GM18951 (cell line): ENCODE data around the gene PKD1L1.

Source experiments
- POLR2A ChIP-seq: IDR thresholded peaks from 4 replicates; pipeline ENCODE4 v1.6.1; 2011; ENCODE audit warnings: mild to moderate bottlenecking; ENCODE audit not compliant: insufficient read length, insufficient read depth; ENCODE audit errors: extremely low read depth
- in situ Hi-C: fragments of 300-500 bp; cut with MboI; formaldehyde crosslinking; loops from one replicate; pipeline ENCODE4 v1.12.0; 2022; ENCODE audit warnings: low sequenced_read_pairs, mixed read lengths, inconsistent platforms; ENCODE audit not compliant: unreplicated experiment

The PKD1L1 gene

DNA sequence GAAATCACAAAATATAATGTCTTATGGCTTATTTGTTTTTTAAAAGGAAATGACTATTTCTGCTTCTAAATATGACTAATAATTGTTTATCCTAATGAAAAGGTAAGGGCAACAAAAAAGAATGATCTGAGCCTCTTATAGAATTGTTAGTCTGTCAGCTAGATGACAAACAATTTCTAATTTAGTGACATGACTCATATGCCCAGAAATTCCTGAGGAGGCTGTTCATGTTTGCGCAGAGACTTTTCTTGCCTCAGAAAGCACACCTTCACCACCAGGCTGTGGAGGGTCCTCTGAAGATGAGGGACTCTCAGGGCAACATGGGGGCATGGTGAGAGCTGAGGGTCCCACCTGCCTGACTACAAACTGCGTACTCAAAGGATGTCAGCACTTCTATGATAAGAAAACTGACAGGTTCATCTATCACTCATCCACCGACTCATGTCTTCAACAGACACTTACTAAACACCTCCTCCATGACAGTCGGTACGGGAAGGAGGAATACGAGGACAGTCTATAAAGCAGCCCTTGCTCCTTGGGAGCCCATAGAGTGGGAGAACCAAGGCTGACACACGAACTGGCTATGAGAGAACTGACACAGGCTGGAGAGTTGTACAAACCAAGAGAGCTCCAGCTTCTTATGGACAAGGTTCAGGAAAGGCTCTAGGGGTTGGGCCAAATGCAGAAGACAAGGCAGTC is 102.0 kb downstream of the PKD1L1 start:
- in situ Hi-C loops = no loop called here
- no peak for TF ChIP-seq POLR2A

DNA sequence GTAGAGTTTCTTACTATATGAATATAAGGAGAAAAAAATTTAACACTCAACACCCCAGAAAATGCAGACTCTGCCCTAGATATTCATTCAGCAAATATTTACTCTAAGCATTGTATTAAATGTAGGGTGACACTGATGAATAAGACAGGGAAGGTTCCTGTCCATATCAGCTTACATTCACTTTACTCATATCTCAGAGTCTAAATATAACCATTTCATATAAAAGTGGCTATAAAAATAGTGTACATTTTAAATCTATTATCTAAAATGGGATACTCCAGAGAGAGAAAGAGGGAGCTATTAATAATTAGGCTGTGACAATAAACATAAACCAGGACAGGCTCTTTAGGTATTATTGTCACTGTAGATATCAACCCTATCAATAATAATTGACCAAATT is 104.0 kb downstream of the PKD1L1 start:
- no peak for TF ChIP-seq POLR2A
- in situ Hi-C loops = no loop called here

DNA sequence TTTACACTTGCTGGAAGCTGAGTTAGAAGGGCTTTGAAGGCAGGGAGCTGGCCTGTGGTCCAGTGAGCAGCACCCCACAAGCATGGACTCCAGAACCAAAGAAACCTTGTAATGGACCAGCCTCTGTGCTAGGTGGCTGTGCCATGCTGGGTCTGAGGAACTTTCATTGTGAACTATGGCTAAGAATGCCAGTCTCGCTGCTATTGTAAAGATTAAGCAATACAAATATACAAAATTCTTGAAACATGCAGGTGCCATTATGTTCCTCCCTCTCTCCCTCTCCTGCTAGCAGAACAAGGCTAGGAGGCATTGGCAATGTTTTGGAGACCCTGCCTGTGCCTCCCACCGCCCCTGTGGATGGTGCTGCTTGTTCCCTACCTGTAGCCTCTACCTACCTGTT is 105.0 kb downstream of the PKD1L1 start:
- in situ Hi-C loops = no loop called here
- no peak for TF ChIP-seq POLR2A

DNA sequence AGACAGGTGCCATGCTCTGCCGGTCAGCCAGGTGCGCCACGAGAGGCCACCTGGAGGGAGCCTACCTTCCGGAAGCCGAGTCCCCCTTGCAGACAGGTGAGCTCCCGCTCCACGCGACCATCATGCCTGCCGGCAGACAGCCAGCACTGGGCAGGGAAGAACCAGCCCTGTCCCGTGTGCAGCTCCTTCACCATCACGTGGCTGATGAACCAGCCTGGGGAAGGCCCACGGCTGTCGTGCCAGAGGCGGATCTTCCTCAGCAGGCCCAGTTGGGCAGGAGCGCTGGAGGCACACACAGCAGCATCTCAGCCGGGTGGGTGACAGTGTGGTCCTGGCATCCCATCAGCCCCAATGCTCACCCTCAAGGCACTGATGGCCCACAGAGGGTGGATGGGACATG is 108.9 kb downstream of the PKD1L1 start:
- TF ChIP-seq POLR2A = no peak
- in situ Hi-C loops = loop anchor here (10.0 kb wide), 1 partner anchor 575 kb away; no protein-coding TSS in a partner anchor

DNA sequence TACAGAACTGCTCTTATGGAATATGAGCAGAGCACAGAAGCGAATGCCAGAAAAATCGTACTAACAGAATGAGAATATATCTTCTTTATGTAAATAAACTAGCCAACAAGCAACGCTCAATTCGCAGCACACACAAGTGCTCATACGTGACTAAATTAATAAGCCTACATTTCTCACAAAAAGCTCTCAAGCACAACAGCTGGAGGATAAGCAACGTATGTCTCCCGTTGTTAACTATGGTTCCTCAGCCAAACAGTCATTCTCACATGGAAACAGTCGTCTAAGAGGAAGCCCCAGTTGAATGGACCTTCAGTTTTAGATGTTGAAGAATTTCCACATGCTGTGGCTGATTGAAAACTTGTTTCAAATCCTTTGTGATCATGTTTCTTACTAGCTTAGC is 110.4 kb downstream of the PKD1L1 start:
- in situ Hi-C loops = loop anchor here (10.0 kb wide), 1 partner anchor 573 kb away; no protein-coding TSS in a partner anchor
- no peak for TF ChIP-seq POLR2A

DNA sequence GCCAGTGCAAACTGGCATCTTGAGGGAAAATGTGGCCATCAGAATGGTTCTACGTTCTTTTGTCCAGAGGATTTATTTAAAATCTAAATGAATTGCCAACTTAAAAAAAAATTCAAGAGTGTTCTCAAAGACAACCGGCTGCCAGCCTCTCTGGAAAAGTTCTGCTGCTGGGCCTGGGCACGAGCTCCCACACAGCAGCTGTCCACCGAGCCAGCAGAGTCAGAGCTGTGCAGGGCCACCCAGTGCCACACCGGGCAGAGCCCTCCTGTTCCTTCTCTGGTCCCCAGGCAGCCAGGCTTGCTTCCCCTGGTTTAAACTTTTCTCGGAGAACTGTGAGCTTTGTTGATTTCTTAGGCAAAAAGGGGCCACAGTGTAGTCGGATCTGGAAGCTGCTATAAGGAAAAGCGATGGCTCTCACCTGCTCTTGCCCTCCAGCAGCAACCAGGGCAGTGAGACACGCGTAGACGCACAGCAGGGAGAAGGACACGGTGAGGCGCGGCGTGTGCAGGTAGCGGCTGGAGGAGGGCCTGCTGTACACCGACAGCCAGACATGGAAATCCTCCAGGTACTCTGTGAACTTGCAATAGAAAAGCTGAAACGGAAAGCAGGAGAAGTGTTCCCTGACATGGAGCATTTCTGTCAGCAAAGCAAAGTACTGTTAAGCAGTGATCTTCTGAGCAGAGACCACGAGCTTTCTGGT is 111.6 kb downstream of the PKD1L1 start:
- in situ Hi-C loops = loop anchor here (10.0 kb wide), 1 partner anchor 572 kb away; no protein-coding TSS in a partner anchor
- no peak for TF ChIP-seq POLR2A

DNA sequence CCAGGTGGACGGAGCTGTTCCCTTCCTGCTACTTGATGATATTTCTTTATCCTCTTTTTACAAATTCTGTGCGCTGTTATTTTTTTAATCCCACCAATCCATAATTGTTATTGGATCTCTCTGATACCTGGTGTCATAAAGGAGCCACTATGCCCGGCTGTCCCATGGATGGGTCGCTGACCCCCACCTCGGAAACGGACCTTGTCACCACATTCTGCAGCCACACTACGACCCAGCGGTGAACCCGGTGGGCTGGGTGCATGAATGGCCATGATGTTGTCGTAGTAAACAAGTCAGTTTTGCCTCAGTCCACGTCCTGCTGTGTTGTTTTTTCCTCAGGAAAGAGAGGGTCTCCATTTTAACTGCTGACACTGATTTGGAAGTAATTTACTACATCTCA is 112.2 kb downstream of the PKD1L1 start:
- in situ Hi-C loops = loop anchor here (10.0 kb wide), 1 partner anchor 571 kb away; no protein-coding TSS in a partner anchor

DNA sequence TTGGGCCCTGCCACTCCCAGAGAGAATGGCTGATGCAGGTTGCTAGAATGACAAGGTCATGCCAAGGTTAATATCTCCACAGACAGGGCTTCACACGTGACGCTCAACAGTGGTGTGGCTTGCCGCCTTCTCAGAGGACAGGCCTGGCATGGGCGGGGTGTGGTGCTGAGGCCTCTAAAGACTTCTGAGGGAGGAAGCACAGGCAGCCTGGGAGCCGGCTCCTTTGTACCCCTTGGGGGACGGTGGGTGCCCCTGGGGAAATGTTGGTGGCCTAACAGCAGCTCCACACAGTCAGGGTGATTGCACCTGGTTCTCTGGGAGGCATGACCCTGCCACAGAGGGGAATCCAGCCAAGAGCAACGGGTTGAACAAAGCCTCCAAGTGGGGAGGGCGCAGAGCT is 115.1 kb downstream of the PKD1L1 start:
- in situ Hi-C loops = loop anchor here (10.0 kb wide), 1 partner anchor 568 kb away; no protein-coding TSS in a partner anchor
- TF ChIP-seq POLR2A = no peak

More for the DNA sequence above, 112.2 kb downstream of the PKD1L1 start:
- no peak for TF ChIP-seq POLR2A

DNA sequence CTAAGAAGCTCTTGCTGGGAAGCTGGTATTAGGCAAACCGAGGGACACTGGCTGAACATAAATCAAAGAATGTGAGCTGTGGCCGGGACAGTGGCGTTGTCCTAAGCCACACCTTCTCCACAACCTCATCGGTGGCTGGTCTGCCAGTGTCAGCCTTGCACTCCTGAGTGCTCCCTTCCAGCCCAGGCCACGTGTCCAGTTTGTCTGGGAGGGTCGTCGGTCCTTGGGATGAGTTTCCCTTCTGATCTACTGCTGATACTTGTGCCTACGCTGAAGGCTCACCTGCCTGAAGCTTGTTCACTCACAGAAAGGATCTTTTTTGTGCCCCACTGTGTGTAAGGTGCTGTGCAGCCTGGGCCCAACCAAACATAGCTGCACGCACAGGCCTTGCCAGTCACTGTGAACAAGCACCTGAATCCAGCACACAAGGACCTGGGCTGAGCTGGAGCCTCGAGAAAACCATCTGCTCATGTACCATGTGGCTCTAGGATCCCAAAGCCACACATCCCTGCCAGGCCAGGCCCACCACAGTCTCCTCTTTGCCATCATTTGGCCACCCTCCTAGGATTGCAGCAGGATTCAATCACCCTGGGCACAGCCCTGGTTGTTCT is 116.1 kb downstream of the PKD1L1 start:
- in situ Hi-C loops = loop anchor here (10.0 kb wide), 1 partner anchor 567 kb away; no protein-coding TSS in a partner anchor
- TF ChIP-seq POLR2A = no peak

DNA sequence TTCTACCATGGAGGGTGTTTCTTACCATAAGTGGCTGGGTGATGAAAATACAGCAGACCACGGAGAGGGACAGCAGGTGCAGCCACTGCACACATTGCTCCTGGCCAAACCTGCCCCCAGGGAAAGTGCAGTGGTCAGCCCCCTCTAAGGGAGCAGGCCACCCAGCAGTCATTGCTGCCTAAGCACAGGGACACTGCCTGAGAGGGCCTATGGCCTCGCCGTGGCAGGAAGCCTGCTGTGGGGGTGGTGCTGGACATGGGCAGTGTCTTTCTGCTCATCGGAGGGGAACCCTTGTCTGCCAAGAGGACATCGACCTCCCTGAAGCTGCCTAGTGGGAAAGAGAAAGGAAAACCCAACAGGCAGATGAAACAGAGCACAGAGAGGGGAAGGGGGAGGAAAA is 118.3 kb downstream of the PKD1L1 start:
- in situ Hi-C loops = loop anchor here (10.0 kb wide), 1 partner anchor 565 kb away; no protein-coding TSS in a partner anchor
- TF ChIP-seq POLR2A = no peak

DNA sequence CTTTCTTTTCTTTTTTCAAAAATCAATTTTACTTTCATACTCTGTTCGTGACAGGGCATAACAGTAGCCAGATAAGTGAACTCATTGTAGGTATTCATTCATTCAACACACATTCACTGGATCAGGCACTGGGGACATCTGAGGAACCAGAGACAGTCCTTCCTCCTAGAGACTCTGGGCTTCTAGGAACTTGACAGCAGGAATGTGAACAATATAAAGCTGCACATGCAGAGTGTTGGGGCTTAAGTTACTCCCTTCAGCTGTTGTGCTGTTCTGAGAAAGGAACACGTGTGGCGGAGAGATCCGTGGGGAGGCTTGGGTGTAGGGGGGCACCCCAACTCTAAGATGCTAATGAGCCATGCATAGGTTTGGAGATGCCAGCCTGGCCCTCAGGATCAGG is 120.4 kb downstream of the PKD1L1 start:
- TF ChIP-seq POLR2A = no peak
- in situ Hi-C loops = no loop called here

DNA sequence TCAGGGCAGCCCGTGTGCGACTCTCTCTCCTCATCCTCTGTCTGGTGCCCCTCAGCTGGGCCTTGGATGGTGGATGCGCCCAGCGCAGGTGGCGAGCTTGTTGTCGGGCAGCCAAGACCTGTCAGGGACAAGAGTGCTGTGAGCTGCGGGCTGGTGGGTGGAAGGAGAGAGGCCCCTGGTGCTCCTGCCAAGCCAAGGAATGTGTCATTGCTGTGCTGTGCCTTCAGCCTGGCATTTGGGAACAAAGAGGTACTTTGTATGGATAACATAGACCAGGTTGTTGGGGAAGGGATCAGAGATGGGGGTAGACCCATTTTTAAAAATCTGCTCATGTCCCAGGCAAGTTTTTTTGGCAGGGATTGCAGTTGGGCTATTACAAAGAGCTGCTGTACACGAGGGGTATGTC is 120.9 kb downstream of the PKD1L1 start:
- TF ChIP-seq POLR2A = no peak
- in situ Hi-C loops = no loop called here

DNA sequence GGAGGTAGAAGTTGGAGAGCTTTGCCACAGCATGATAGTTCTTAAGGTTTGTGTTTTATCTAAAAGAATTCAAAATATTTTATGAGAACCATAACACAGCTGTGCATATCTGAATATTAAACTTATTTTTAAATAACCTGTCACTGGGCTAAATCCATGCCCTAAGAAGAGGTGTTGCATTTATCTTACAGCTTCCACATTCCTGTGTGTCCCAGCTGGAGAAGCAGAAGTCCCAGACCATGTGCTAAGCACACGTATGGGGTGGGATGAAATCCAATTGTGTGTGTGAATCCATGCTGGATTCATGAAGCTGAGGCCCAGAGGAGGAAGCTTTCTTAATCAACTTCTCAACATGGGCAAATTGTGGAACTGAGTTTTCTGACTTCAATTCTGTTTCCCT is 121.5 kb downstream of the PKD1L1 start:
- in situ Hi-C loops = no loop called here
- TF ChIP-seq POLR2A = no peak

DNA sequence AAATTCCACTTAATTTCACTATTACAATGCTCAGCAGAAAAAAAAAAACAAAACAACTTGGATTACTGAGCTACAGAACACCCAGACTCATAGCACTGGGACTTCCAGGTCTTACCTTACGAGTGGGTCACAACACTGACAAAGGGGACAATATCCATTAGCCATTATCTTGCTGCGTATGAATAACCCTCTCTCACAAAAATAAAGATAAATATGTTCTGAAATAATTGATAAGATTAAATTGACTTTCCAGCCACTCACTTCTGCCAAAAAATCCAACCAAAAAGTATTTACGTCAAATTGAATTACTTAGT is 128.7 kb downstream of the PKD1L1 start:
- in situ Hi-C loops = loop anchor here (10.0 kb wide), 2 partner anchors 375 to 545 kb away; no protein-coding TSS in a partner anchor
- no peak for TF ChIP-seq POLR2A
